ENCODE measurements around the gene KLHL29.

KLHL29 gene

GRCh38 chr2:23497536-23497935, 112.6 kb downstream of the KLHL29 start:
- DNase-seq: no peak

DNA sequence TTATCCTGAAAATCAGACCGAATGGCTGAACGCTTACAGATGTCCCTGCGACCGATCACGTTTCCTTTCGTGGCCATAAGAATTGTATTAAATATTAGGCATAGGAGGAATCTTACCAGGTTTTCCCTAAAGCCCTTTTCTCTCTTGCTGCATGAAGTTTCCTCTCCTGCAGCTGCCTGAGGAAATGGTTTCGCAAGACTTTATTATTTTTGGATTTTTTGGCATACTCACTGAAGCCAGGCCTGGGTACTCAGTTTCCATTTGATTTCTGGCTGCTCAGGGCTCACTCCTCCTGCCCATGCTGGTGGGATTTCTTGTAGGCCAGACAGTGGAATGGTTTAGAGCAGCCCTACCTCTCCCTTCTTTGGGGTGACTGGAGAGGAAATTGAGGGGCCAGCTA, 114.0 kb downstream of the KLHL29 start:
- DNase-seq: no peak

DNA sequence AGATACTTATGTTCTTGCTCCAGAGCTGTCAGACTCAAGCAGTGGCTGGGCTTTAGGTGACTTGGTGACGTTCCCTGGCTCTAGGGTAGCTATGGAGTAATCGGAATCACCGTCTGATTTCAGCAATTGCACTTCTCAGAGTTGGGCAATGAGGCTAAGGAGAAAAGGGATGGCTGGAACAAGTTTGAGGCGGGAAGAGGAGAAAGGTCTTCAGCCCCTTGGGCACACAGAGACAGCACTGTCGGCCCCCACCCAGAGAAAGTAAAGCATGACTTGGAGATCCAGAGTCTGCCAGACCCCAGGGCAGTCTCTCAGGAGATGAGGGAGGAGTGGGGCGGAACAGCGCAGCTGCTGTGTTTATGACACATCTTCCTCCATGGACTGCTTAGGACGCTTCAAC, 114.5 kb downstream of the KLHL29 start:
- DNase-seq: no peak

- DNase-seq: no peak
Measured at GRCh38 chr2:23500836-23501235, 115.9 kb downstream of the KLHL29 start.

- DNase-seq: no peak
Measured at GRCh38 chr2:23502096-23502495, 117.1 kb downstream of the KLHL29 start.

DNA sequence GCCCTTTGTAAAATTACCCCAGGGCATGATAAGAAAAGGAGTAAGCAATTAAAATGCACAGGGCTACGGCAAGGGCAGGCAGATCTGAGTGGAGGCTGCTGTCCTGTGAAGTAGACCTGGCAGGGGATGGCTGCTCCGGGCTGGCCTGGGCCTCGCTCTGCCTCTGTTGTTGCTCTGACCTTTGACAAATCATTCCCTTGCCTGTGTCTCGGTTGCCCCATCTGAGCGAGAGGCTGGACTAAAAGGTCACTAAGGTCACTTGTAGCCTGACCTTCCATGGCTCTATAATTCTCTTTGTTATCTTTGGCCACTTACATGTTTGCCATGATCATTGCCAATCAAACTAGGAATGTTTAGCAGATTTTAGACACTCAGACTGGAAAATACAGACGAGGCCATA, 118.1 kb downstream of the KLHL29 start:
- DNase-seq: no peak

- no peak for DNase-seq
Measured at GRCh38 chr2:23503682-23504081, 118.7 kb downstream of the KLHL29 start.

GRCh38 chr2:23504591-23504990, 119.6 kb downstream of the KLHL29 start:
- no peak for DNase-seq

- no peak for DNase-seq
Measured at GRCh38 chr2:23505218-23505983, 120.4 kb downstream of the KLHL29 start.

GRCh38 chr2:23505984-23506380, 121.0 kb downstream of the KLHL29 start:
- no peak for DNase-seq

GRCh38 chr2:23506531-23507266, 121.7 kb downstream of the KLHL29 start:
- DNase-seq: no peak

GRCh38 chr2:23507267-23508065, 122.5 kb downstream of the KLHL29 start:
- no peak for DNase-seq

DNA sequence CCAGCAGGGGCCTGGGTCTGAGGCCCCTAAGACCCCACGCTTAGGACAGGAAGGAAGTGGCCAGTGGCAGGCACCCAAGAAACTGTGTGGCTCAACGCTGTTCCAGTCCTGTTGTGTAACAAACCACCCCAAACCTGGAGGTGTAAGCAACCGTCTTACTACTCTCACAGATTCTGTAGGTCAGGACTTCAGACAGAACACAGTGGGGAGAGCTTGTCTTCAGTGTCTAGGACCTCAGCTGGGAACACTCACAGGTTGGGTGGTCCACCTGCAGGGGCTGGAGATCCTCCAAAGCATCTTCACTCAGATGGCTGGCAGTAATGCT, 123.0 kb downstream of the KLHL29 start:
- no peak for DNase-seq

- DNase-seq: no peak
Measured at GRCh38 chr2:23509103-23509502, 124.1 kb downstream of the KLHL29 start.

GRCh38 chr2:23509596-23510292, 124.8 kb downstream of the KLHL29 start:
- DNase-seq: no peak

DNA sequence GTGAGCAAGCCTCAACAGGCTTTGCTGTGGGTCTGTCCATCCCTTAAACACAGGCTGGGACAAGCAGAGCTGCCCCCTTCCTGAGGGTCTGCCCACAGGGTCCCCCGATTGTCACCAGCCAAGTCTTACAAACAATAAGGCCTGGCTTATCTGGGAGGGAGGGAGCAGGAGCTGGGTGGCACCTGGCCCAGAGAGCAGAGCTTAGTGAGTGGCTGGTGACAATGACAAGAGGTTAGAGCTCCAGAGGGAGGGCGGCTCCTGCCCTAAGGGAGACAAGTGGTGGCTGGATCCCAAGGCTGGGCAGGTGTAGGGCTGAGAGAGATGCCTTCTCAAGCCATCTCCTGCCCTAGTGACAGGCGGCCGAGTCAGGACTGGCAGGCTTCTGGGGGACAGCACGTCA, 125.5 kb downstream of the KLHL29 start:
- DNase-seq: no peak

- DNase-seq: no peak
Measured at GRCh38 chr2:23512778-23513177, 127.8 kb downstream of the KLHL29 start.

DNA sequence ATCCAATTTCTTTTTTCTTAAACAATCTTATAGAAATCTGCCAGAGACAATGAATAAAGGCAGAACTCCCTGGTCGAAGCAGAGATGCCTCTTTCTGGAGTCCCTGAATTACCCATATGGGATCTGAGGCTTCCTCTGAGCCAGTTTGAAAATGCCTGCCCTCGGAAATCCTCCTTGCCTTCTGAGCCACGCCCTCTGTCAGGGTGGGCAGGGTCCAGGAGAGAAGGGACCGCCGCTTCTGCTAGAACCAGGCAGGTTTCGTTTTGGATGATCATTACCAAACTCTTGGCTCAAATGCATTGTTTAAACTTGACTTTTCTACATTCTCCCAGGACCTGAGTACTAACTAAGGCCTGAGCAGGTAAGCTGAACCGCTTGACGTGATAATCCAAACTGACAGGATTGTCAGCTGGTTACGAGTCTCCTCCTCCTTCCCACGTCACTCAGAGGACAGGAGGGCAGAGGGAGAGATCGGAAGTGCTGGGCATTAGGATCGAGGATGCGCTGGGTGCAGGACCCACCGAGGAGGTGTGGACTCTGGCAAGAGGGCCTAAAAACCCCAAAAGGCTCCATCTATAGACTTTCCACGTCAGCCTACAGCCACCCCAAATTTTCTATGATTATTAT, 128.4 kb downstream of the KLHL29 start:
- no peak for DNase-seq

- no peak for DNase-seq
Measured at GRCh38 chr2:23513872-23514793, 129.2 kb downstream of the KLHL29 start.

DNA sequence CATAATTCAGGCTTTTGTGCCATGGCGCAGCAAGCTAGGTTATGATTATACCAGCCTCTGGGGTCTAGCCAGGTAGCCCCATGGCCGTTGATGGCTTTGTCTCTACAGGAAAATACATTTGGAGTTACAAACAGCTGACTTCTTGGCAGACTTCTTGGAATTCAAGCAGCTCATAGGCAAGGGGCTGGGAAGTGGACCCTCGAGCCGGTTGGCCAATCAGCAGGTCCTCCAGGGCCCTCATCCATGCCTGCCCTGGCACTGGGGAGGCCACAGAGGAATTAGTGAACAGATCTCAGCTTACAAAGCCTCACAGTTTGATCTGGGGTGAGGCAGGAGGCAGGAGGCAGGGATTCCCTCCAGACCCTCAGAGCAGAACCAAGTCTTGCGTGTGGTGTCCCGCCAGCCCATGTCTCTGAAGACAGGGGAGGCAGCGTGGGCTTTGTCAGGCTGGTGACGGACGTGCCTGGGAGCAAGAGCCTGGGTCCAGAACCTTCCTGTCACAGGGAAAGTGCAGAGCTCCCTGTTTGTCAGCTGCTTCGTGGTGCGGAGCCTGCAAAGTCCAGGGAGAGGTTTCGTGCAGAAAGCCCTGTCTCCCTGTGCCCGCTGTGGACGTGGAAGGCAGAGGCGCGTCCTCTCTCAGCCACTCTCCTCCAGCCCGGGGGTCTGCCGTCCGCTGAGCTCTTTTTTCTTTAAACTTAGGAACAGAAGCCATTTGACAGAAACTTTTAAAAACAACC, 131.7 kb downstream of the KLHL29 start:
- DNase-seq: no peak
